Left forelimb (tissue), 1 donor: ENCODE results near the gene CCDC157.
A peak's percentile ranks its signal among the peaks of the same experiment; 100 is the strongest.

Source experiments
- DNase-seq: peaks from one replicate; pipeline ENCODE4 v3.0.0-alpha.2; 2018; ENCODE audit warnings: low spot score

Gene CCDC157

GRCh38 chr22:30416403-30416802 lies 59.6 kb downstream of the CCDC157 start:
- DNase-seq, result no peak

GRCh38 chr22:30416837-30417236 lies 60.0 kb downstream of the CCDC157 start:
- DNase-seq, result no peak

- no peak for DNase-seq
These were observed 63.7 kb downstream of the CCDC157 start for GRCh38 chr22:30420347-30421125.

GRCh38 chr22:30421695-30422480 lies 65.1 kb downstream of the CCDC157 start:
- DNase-seq, result no peak

GRCh38 chr22:30422481-30423300 lies 65.9 kb downstream of the CCDC157 start:
- no peak for DNase-seq

- DNase-seq, result no peak
These were observed 66.6 kb downstream of the CCDC157 start for GRCh38 chr22:30423301-30423958.

- DNase-seq, result peak; percentile 99
These were observed 67.2 kb downstream of the CCDC157 start for GRCh38 chr22:30423959-30424533.

- DNase-seq, result no peak
These were observed 67.9 kb downstream of the CCDC157 start for GRCh38 chr22:30424534-30425326.

GRCh38 chr22:30425327-30425615 lies 68.5 kb downstream of the CCDC157 start:
- no peak for DNase-seq

GRCh38 chr22:30425616-30426387 lies 69.0 kb downstream of the CCDC157 start, which contains the start of gene MTFP1:
MTFP1 (plus strand) TSS chr22:30425768; CDS start chr22:30425880, 112 bp downstream.
- peak; percentile 85 for DNase-seq
